Caco-2 (cell line): ENCODE data around the gene OTUD1. TPM values are rescaled to one million over a fixed set of nuclear protein-coding genes. Genes with fewer than 3 reads are reported as not detected.
A peak's percentile ranks its signal among the peaks of the same experiment; 100 is the strongest.

Experiments
- BruUV-seq: library from RNA; stranded (reverse); fragments of 400-500 nt; replicated peaks from 2 replicates; lab custom pipeline; 2021; lab: Mats Ljungman, UMichigan
- CTCF ChIA-PET: fragments of 300-600 bp; sonication (Branson Sonifier 250); formaldehyde crosslinking; loops from one replicate; lab custom pipeline; 2022; ENCODE audit warnings: antibody characterized with exemption; lab: Charles Lee
- POLR2A ChIA-PET: fragments of 300-600 bp; sonication (Branson Sonifier 250); formaldehyde crosslinking; loops from one replicate; lab custom pipeline; 2022; ENCODE audit warnings: antibody characterized with exemption; lab: Charles Lee
- DNase-seq, 2 experiments: peaks; one replicate each; pipeline versions ENCODE4 v3.0.0 to v3.0.0-alpha.2; 2020 to 2022
- H3K27me3 ChIP-seq: replicated peaks from 2 replicates; pipeline ENCODE4 v1.6.0; 2011; ENCODE audit warnings: low read length; ENCODE audit not compliant: control insufficient read depth, insufficient read depth
- H3K36me3 ChIP-seq: 2 replicates; pipeline ENCODE4 v1.5.1; 2011; ENCODE audit warnings: low read length; ENCODE audit not compliant: control insufficient read depth, insufficient read depth
- H3K4me1 ChIP-seq: fragments of 250-450 bp; sonication (Bioruptor Pico); 2 replicates; pipeline ENCODE4 v1.5.1; 2020; ENCODE audit warnings: mild to moderate bottlenecking
- H3K4me3 ChIP-seq: 2 replicates; pipeline ENCODE4 v1.5.1; 2011; ENCODE audit warnings: low read depth, mild to moderate bottlenecking, control low read depth, low read length
- H3K9me3 ChIP-seq: fragments of 250-450 bp; sonication (Bioruptor Pico); 2 replicates; pipeline ENCODE4 v1.5.1; 2020; ENCODE audit warnings: mild to moderate bottlenecking, moderate library complexity
- H3K27ac Mint-ChIP-seq: one replicate; pipeline ENCODE4 v1.8.0; 2022; ENCODE audit warnings: mixed read lengths; ENCODE audit not compliant: unreplicated experiment
- H3K27me3 Mint-ChIP-seq: one replicate; pipeline ENCODE4 v1.8.0; 2022; ENCODE audit warnings: mixed read lengths; ENCODE audit not compliant: insufficient read depth, unreplicated experiment
- H3K36me3 Mint-ChIP-seq: one replicate; pipeline ENCODE4 v1.8.0; 2022; ENCODE audit warnings: mild to moderate bottlenecking, mixed read lengths; ENCODE audit not compliant: insufficient read depth, unreplicated experiment
- H3K4me1 Mint-ChIP-seq: one replicate; pipeline ENCODE4 v1.8.0; 2022; ENCODE audit warnings: low read depth, mixed read lengths; ENCODE audit not compliant: unreplicated experiment
- H3K4me3 Mint-ChIP-seq: one replicate; pipeline ENCODE4 v1.8.0; 2022; ENCODE audit warnings: mild to moderate bottlenecking, moderate library complexity, mixed read lengths; ENCODE audit not compliant: unreplicated experiment
- H3K9me3 Mint-ChIP-seq: one replicate; pipeline ENCODE4 v1.8.0; 2022; ENCODE audit warnings: mixed read lengths; ENCODE audit not compliant: unreplicated experiment
- CTCF ChIP-seq, 2 experiments: fragments of 200-600 bp in 1 of 2; IDR thresholded peaks; 1 replicate in 1 of 2; 2 replicates in 1 of 2; pipeline versions ENCODE4 v1.5.1 to v1.8.0; 2011 to 2022; ENCODE audit warnings: antibody characterized with exemption in 1 of 2, control low read depth in 1 of 2, inconsistent platforms in 1 of 2, low read depth in 1 of 2, low read length in 1 of 2, mild to moderate bottlenecking in 1 of 2, moderate library complexity in 1 of 2; ENCODE audit not compliant: insufficient read depth in 1 of 2, severe bottlenecking in 1 of 2, unreplicated experiment in 1 of 2
- intact Hi-C: fragments of 100-400 bp; cut with micrococcal nuclease; formaldehyde crosslinking; loops from one replicate; pipeline ENCODE4 v1.10.0; 2022; ENCODE audit not compliant: unreplicated experiment
- total RNA-seq: library from RNA; stranded (reverse); gene quantifications from 2 replicates; pipeline ENCODE4 v1.2.3, GENCODE V29; 2022

The OTUD1 gene
- total RNA-seq, 1 experiment from 2014 or later, result 10.7 TPM

DNA sequence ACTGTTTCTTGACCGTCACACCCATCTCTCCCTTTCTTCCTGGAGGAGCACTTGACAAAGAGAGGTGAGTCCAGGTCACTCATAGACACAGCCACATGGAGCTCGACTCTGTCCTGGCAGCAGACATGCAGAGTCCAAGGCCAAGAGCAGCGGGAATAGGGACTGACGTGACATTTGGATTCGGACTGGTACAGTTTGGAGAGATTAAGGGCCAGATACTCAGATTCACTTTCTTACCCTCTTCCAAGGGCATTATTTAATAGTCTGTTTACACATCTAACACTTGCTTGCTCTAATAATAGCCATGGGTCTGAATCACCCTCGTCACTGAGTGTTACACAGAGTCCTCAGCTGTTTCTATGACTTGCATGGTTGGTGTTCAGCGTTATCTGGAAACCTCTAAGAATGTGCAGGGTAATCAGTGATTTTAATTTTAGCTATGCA lies 39.2 kb upstream of the OTUD1 start:
- Mint-ChIP-seq H3K4me3 (peak overlapping the region; percentile 2), H3K27me3 (peaks cover under 1% of the 10 kb centered on the region), H3K27ac (no peak overlapping the region), H3K36me3 (no peaks in the 10 kb centered on the region), H3K4me1 (peaks cover 7% of the 10 kb centered on the region), H3K9me3 (no peaks in the 10 kb centered on the region)
- no peaks in the 10 kb centered on the region for H3K9me3 ChIP-seq
- no peak for DNase-seq
- intact Hi-C loops, result no loop called here
- no TSS peak for BruUV-seq
- no peaks in the 10 kb centered on the region for H3K27me3 ChIP-seq
- H3K36me3 ChIP-seq, result no peaks in the 10 kb centered on the region
- ChIA-PET POLR2A (interaction anchor here (0.5 kb wide), 1 partner anchor 84 kb away, joined by 3 read pairs; no protein-coding TSS in a partner anchor), CTCF (interaction anchor here (0.6 kb wide), 1 partner anchor 21 kb away, joined by 9 read pairs; no protein-coding TSS in a partner anchor)
- H3K4me3 ChIP-seq, result no peak overlapping the region
- peaks cover 3% of the 10 kb centered on the region; the same call in 1 of the 2 replicates for H3K4me1 ChIP-seq
- TF ChIP-seq CTCF (IDR thresholded peaks at IDR 0.05; ENCODE audit: insufficient read depth in 1 of 2, low read depth in 1 of 2, low read length in 1 of 2, severe bottlenecking in 1 of 2, unreplicated experiment in 1 of 2), result no peak

GRCh38 chr10:23402856-23403255 lies 36.0 kb upstream of the OTUD1 start:
- Histone ChIP-seq H3K4me1 (peaks cover 10% of the 10 kb centered on the region), H3K9me3 (no peaks in the 10 kb centered on the region), H3K36me3 (no peaks in the 10 kb centered on the region), H3K27me3 (no peaks in the 10 kb centered on the region), H3K4me3 (no peak overlapping the region)
- Mint-ChIP-seq H3K9me3 (no peaks in the 10 kb centered on the region), H3K27ac (no peak overlapping the region), H3K27me3 (no peaks in the 10 kb centered on the region), H3K4me1 (peaks cover 7% of the 10 kb centered on the region), H3K4me3 (no peak overlapping the region), H3K36me3 (no peaks in the 10 kb centered on the region)
- TF ChIP-seq CTCF (IDR thresholded peaks at IDR 0.05; ENCODE audit: insufficient read depth in 1 of 2, low read depth in 1 of 2, low read length in 1 of 2, severe bottlenecking in 1 of 2, unreplicated experiment in 1 of 2), result no peak
- no TSS peak for BruUV-seq
- DNase-seq, result no peak
- intact Hi-C loops, result no loop called here
- ChIA-PET CTCF (interaction anchor here (0.7 kb wide), 1 partner anchor 93 kb away, joined by 4 read pairs; no protein-coding TSS in a partner anchor), POLR2A (interaction anchor here (0.5 kb wide), 1 partner anchor 144 kb away, joined by 5 read pairs; no protein-coding TSS in a partner anchor)

DNA sequence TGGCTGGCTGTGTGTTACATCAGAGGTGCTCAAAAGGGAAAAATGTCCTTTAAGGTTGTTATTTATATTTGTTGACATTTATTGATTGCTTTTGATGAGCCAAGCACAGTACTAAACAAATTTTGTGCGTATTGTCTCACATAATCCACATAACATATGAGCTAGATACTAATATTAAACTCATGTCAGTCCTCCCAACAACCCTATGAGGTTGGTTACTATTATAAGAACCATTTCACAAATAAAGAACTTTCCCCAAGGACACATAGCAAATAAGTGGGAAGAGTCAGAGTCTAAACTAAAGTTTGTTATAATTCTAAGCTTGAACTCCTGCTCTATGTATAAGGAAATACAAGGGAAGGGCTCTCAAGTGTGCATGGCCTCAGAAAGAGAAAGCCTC lies 35.6 kb upstream of the OTUD1 start:
- no peaks in the 10 kb centered on the region for H3K9me3 Mint-ChIP-seq
- POLR2A ChIA-PET, result interaction anchor here (0.5 kb wide), 1 partner anchor 143 kb away, joined by 5 read pairs; no protein-coding TSS in a partner anchor
- H3K4me1 Mint-ChIP-seq, result peaks cover 7% of the 10 kb centered on the region
- no peaks in the 10 kb centered on the region for H3K36me3 ChIP-seq
- no peak for TF ChIP-seq CTCF (IDR thresholded peaks at IDR 0.05; ENCODE audit: insufficient read depth in 1 of 2, low read depth in 1 of 2, low read length in 1 of 2, severe bottlenecking in 1 of 2, unreplicated experiment in 1 of 2)
- no peaks in the 10 kb centered on the region for H3K27me3 Mint-ChIP-seq
- intact Hi-C loops, result no loop called here
- H3K36me3 Mint-ChIP-seq, result no peaks in the 10 kb centered on the region
- no peaks in the 10 kb centered on the region for H3K9me3 ChIP-seq
- H3K4me1 ChIP-seq, result peaks cover 10% of the 10 kb centered on the region
- no peaks in the 10 kb centered on the region for H3K27me3 ChIP-seq
- no peak for DNase-seq
- H3K4me3 Mint-ChIP-seq, result no peak overlapping the region
- CTCF ChIA-PET, result interaction anchor here (0.7 kb wide), 1 partner anchor 93 kb away, joined by 4 read pairs; no protein-coding TSS in a partner anchor
- no peak overlapping the region for H3K4me3 ChIP-seq
- BruUV-seq, result no TSS peak
- H3K27ac Mint-ChIP-seq, result no peak overlapping the region
